Transverse colon (tissue), 3 donors: ENCODE data around the gene SEC23B.

ENCODE experiments used
- EP300 ChIP-seq: sonication (generic); formaldehyde crosslinking; IDR thresholded peaks from one replicate; pipeline ENCODE4 v1.6.1; 2017; ENCODE audit warnings: antibody characterized with exemption, low read depth
- POLR2A ChIP-seq: fragments of 450-650 bp; IDR thresholded peaks from one replicate; pipeline ENCODE4 v1.6.1; 2016; ENCODE audit warnings: antibody characterized with exemption, mild to moderate bottlenecking, moderate library complexity
- TF ChIP-seq, protein P1 (sequence below), 5 experiments: fragments of 200-600 bp in 3 of 5; fragments of 450-650 bp in 2 of 5; sonication (generic) in 3 of 5; IDR thresholded peaks; 1 replicate in 2 of 5; 2 replicates in 3 of 5; pipeline ENCODE4 v1.5.1; 2016 to 2017; ENCODE audit warnings: antibody characterized with exemption in 5 of 5, inconsistent platforms in 3 of 5, mild to moderate bottlenecking in 2 of 5, moderate library complexity in 1 of 5

DNA sequence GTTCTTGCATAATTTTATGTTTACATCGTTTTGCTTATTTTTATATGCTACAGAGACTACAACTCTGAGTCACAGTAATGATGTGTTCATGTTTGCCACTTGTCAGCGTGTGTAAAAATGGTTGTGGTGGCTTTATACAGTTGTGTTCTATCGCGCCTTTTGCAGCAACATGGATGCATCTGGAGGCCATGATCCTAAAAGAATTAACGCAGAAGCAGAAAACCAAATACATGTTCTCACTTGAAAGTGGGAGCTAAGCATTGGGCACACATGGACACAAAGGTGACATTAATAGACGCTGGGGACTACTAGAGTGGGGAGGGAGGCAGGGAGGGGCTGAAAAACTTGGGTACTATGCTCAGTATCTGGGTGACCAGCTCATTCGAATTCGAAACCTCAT, 996 bp upstream of the SEC23B start:
- TF ChIP-seq, protein P1, sequence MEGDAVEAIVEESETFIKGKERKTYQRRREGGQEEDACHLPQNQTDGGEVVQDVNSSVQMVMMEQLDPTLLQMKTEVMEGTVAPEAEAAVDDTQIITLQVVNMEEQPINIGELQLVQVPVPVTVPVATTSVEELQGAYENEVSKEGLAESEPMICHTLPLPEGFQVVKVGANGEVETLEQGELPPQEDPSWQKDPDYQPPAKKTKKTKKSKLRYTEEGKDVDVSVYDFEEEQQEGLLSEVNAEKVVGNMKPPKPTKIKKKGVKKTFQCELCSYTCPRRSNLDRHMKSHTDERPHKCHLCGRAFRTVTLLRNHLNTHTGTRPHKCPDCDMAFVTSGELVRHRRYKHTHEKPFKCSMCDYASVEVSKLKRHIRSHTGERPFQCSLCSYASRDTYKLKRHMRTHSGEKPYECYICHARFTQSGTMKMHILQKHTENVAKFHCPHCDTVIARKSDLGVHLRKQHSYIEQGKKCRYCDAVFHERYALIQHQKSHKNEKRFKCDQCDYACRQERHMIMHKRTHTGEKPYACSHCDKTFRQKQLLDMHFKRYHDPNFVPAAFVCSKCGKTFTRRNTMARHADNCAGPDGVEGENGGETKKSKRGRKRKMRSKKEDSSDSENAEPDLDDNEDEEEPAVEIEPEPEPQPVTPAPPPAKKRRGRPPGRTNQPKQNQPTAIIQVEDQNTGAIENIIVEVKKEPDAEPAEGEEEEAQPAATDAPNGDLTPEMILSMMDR (IDR thresholded peaks at IDR 0.05): no peak
- TF ChIP-seq POLR2A (no peak), EP300 (no peak)
